GM12891 (cell line): Measurements from ENCODE around the gene MAEA.

ENCODE experiments used
- DNase-seq: peaks from one replicate; pipeline ENCODE4 v3.0.0; 2011; ENCODE audit warnings: low spot score; ENCODE audit not compliant: insufficient read length
- FAIRE-seq: peaks from 2 replicates; lab custom pipeline; 2011; peaks lifted over from hg19 to GRCh38; lab: Jason Lieb, UNC
- PAX5 ChIP-seq: IDR thresholded peaks from 2 replicates; pipeline ENCODE4 v1.6.1; 2011; ENCODE audit warnings: low read length, moderate library complexity, mild to moderate bottlenecking; ENCODE audit not compliant: insufficient read depth, severe bottlenecking
- POLR2A ChIP-seq: IDR thresholded peaks from 2 replicates; pipeline ENCODE4 v1.6.1; 2011; ENCODE audit warnings: low read depth, low read length, control low read depth
- POLR2AphosphoS5 ChIP-seq: IDR thresholded peaks from 2 replicates; pipeline ENCODE4 v1.6.1; 2011; ENCODE audit warnings: low read depth, low read length, control low read depth
- POU2F2 ChIP-seq: IDR thresholded peaks from 2 replicates; pipeline ENCODE4 v1.6.1; 2011; ENCODE audit warnings: low read depth, mild to moderate bottlenecking, control low read depth, low read length, moderate library complexity
- SPI1 ChIP-seq: IDR thresholded peaks from 2 replicates; pipeline ENCODE4 v1.6.1; 2011; ENCODE audit warnings: low read depth, low read length, control low read depth
- TAF1 ChIP-seq: IDR thresholded peaks from 2 replicates; pipeline ENCODE4 v1.6.1; 2011; ENCODE audit warnings: low read depth, low read length, control low read depth

The MAEA gene

GRCh38 chr4:1249148-1249730, 40.5 kb upstream of the MAEA start:
- DNase-seq (peak; percentile 86), FAIRE-seq (no peak)
- TF ChIP-seq SPI1 (no peak), POLR2AphosphoS5 (no peak; the same call in 1 of the 2 replicates), POU2F2 (no peak), POLR2A (no peak; the same call in 1 of the 2 replicates), PAX5 (no peak), TAF1 (no peak; the same call in 1 of the 2 replicates)

- peak; percentile 64 for DNase-seq
- peak; percentile 87 for FAIRE-seq
- no peak for TF ChIP-seq SPI1
- 0 out of 2 replicates have a peak, but pooled peaks have one; percentile 31 for TF ChIP-seq POU2F2
- no peak; the same call in 1 of the 2 replicates for TF ChIP-seq POLR2A
- no peak for TF ChIP-seq TAF1
- TF ChIP-seq PAX5, result no peak
- TF ChIP-seq POLR2AphosphoS5, result no peak
Measured at GRCh38 chr4:1249731-1250526, 39.8 kb upstream of the MAEA start.

GRCh38 chr4:1250527-1250812, 39.2 kb upstream of the MAEA start:
- TF ChIP-seq TAF1, result no peak
- no peak for TF ChIP-seq POU2F2
- TF ChIP-seq PAX5, result no peak
- no peak for TF ChIP-seq POLR2AphosphoS5
- no peak for TF ChIP-seq SPI1
- no peak for TF ChIP-seq POLR2A
- no peak for DNase-seq
- FAIRE-seq, result no peak

- DNase-seq (no peak), FAIRE-seq (no peak)
Measured at GRCh38 chr4:1250921-1251772, 38.5 kb upstream of the MAEA start.

GRCh38 chr4:1251773-1252066, 38.0 kb upstream of the MAEA start:
- DNase-seq (no peak), FAIRE-seq (no peak)
- TF ChIP-seq TAF1 (no peak), POLR2AphosphoS5 (no peak), SPI1 (no peak), POLR2A (no peak), POU2F2 (no peak), PAX5 (no peak)

More at GRCh38 chr4:1250921-1251772, 38.5 kb upstream of the MAEA start:
- TF ChIP-seq TAF1 (no peak), POLR2AphosphoS5 (no peak), PAX5 (no peak), POLR2A (no peak), SPI1 (no peak), POU2F2 (no peak)

- DNase-seq (no peak), FAIRE-seq (no peak)
- TF ChIP-seq POU2F2 (no peak), POLR2A (no peak), TAF1 (no peak), SPI1 (no peak), POLR2AphosphoS5 (no peak), PAX5 (no peak)
Measured at GRCh38 chr4:1252928-1253492, 36.7 kb upstream of the MAEA start.

GRCh38 chr4:1253831-1254230, 35.9 kb upstream of the MAEA start:
- TF ChIP-seq POLR2AphosphoS5 (no peak), TAF1 (no peak), POU2F2 (no peak), POLR2A (no peak), PAX5 (no peak), SPI1 (no peak)
- FAIRE-seq (no peak), DNase-seq (no peak)

GRCh38 chr4:1255151-1255550, 34.5 kb upstream of the MAEA start:
- DNase-seq, result no peak
- TF ChIP-seq PAX5 (no peak), TAF1 (no peak), POU2F2 (no peak), POLR2AphosphoS5 (no peak), SPI1 (no peak), POLR2A (no peak)

GRCh38 chr4:1255699-1256098, 34.0 kb upstream of the MAEA start:
- FAIRE-seq (no peak), DNase-seq (no peak)
- TF ChIP-seq POLR2A (no peak), TAF1 (no peak), SPI1 (no peak), PAX5 (no peak)

More at GRCh38 chr4:1255151-1255550, 34.5 kb upstream of the MAEA start:
- no peak for FAIRE-seq
